Measurements from ENCODE around the gene MMP23B.
"Not testable (repeated sequence)": the region's sequence is repeated elsewhere in the genome, so short reads cannot be mapped to it uniquely, and the experiment has no call there.

MMP23B gene

GRCh38 chr1:1666526-1666925 lies 34.6 kb downstream of the MMP23B start:
- no peak for DNase-seq (ENCODE audit: low spot score)

- no peak for DNase-seq (ENCODE audit: low spot score)
Observed at GRCh38 chr1:1669468-1670440, 37.8 kb downstream of the MMP23B start.

GRCh38 chr1:1670866-1671265 lies 38.9 kb downstream of the MMP23B start:
- DNase-seq (ENCODE audit: low spot score), result no peak

- no peak for DNase-seq (ENCODE audit: low spot score)
Observed at GRCh38 chr1:1671365-1672119, 39.6 kb downstream of the MMP23B start.

- DNase-seq (ENCODE audit: low spot score), result no peak
Observed at GRCh38 chr1:1672181-1672965, 40.4 kb downstream of the MMP23B start.

GRCh38 chr1:1674806-1675205 lies 42.8 kb downstream of the MMP23B start:
- DNase-seq (ENCODE audit: low spot score), result not testable (repeated sequence)

- DNase-seq (ENCODE audit: low spot score), result not testable (repeated sequence)
Observed at GRCh38 chr1:1675218-1675617, 43.2 kb downstream of the MMP23B start.

GRCh38 chr1:1676087-1676486 lies 44.1 kb downstream of the MMP23B start:
- not testable (repeated sequence) for DNase-seq (ENCODE audit: low spot score)

GRCh38 chr1:1677718-1678580 lies 46.0 kb downstream of the MMP23B start:
- DNase-seq (ENCODE audit: low spot score), result no peak

- no peak for DNase-seq (ENCODE audit: low spot score)
Observed at GRCh38 chr1:1678581-1679380, 46.8 kb downstream of the MMP23B start.

- DNase-seq (ENCODE audit: low spot score), result no peak
Observed at GRCh38 chr1:1680031-1680911, 48.3 kb downstream of the MMP23B start.

GRCh38 chr1:1680912-1681273 lies 48.9 kb downstream of the MMP23B start:
- DNase-seq (ENCODE audit: low spot score), result no peak

GRCh38 chr1:1683104-1683905 lies 51.3 kb downstream of the MMP23B start:
- DNase-seq (ENCODE audit: low spot score), result no peak

Data from globus pallidus (tissue), 1 donor.